Subcutaneous abdominal adipose tissue (tissue), 5 donors: ENCODE measurements around the gene CDX2.
A peak's percentile ranks its signal among the peaks of the same experiment; 100 is the strongest.

Experiments
- H3K27ac ChIP-seq: one replicate; pipeline ENCODE4 v1.7.0; 2013; ENCODE audit warnings: low read depth, mild to moderate bottlenecking, inconsistent platforms, low read length, moderate library complexity
- H3K27me3 ChIP-seq, 5 donors: one replicate each; pipeline ENCODE4 v1.7.0; 2013; ENCODE audit warnings: low read length in 5 of 5, inconsistent platforms in 1 of 5; ENCODE audit not compliant: control insufficient read depth in 5 of 5, insufficient read depth in 4 of 5
- H3K36me3 ChIP-seq, 5 donors: one replicate each; pipeline ENCODE4 v1.7.0; 2013; ENCODE audit warnings: low read length in 5 of 5; ENCODE audit not compliant: control insufficient read depth in 5 of 5, insufficient read depth in 5 of 5
- H3K4me1 ChIP-seq, 5 donors: one replicate each; pipeline ENCODE4 v1.7.0; 2013; ENCODE audit warnings: low read length in 5 of 5, mild to moderate bottlenecking in 3 of 5, moderate library complexity in 1 of 5; ENCODE audit not compliant: control insufficient read depth in 5 of 5, insufficient read depth in 5 of 5
- H3K4me3 ChIP-seq, 5 donors: one replicate each; pipeline ENCODE4 v1.7.0; 2013; ENCODE audit warnings: low read length in 5 of 5, low read depth in 1 of 5
- H3K9ac ChIP-seq, 5 donors: one replicate each; pipeline ENCODE4 v1.7.0; 2013; ENCODE audit warnings: low read length in 5 of 5, mild to moderate bottlenecking in 4 of 5, moderate library complexity in 3 of 5
- H3K9me3 ChIP-seq, 5 donors: one replicate each; pipeline ENCODE4 v1.7.0; 2013; ENCODE audit warnings: low read length in 5 of 5; ENCODE audit not compliant: control insufficient read depth in 5 of 5
- donor health status: healthy.
- donor health status: healthy.
- donor health status: healthy.
- donor health status: healthy.
- donor health status: healthy.

CDX2 gene

DNA sequence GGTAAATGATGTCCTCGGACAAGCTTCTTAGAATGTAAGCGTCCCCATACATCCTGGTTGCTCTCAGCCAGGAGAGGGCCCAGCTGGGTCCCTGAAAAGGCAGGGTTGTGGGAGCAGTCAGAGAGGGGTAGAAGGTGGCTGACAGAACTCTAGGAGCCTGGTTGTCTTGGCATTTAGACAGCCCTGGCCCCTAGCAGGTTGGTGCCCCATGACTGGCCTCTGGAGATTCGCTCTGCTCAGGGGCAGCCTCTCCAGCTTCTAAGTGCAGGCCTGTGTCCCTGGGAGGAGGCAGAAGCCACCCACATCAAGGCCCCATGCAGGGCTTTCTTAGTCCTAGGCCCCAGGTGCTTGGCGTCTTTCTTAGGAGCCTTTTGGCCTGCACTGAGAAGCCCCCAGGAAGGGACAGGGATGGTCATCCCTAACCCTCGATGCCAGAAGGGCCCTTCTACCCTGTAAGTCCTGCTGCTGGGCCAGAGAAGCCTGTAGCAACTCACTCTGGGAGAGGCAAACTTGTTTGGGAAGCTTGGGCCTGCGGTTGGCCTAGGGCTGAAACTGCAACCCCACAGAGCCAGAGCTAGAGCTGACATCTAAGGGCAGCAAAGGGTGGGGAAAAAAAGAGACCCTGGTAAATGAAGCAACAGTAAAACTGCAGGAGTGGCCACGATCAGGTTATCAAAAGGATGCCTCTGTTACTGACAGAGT lies 2.8 kb upstream of the CDX2 start:
- Histone ChIP-seq H3K4me3 (no peak overlapping the region), H3K9me3 (no peaks in the 10 kb centered on the region), H3K36me3 (no peaks in the 10 kb centered on the region), H3K4me1 (peaks cover 0 to 24% (median 18%) of the 10 kb centered on the region in 5 donors), H3K9ac (no peak overlapping the region), H3K27me3 (peaks cover 83 to 97% (median 87%) of the 10 kb centered on the region in 5 donors), H3K27ac (no peak overlapping the region)

DNA sequence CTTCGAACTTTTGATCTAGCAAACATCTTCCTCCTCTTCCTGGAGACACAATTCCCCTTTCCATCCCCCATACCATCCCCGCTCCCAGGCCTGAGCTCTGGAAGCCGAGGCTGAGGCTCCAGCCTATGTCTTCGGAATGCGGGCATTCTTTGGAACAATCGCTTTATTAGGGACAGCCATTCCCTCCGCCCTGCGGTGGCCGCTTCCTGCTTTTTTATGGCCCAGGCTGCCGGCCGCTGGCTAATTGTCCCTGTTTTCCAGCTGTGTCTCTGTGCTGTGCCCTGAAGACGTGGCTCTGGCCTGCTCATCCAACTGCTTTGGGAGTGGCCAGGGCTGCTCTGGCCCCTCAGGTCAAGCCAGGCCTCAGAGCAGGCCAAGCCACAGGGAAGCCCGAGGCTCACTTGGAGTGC lies 2.1 kb upstream of the CDX2 start:
- Histone ChIP-seq H3K4me3 (no peak overlapping the region), H3K9ac (no peak overlapping the region), H3K27me3 (peaks cover 81 to 97% (median 87%) of the 10 kb centered on the region in 5 donors), H3K4me1 (peaks cover 0 to 28% (median 20%) of the 10 kb centered on the region in 5 donors), H3K27ac (no peak overlapping the region), H3K9me3 (no peaks in the 10 kb centered on the region), H3K36me3 (no peaks in the 10 kb centered on the region)

DNA sequence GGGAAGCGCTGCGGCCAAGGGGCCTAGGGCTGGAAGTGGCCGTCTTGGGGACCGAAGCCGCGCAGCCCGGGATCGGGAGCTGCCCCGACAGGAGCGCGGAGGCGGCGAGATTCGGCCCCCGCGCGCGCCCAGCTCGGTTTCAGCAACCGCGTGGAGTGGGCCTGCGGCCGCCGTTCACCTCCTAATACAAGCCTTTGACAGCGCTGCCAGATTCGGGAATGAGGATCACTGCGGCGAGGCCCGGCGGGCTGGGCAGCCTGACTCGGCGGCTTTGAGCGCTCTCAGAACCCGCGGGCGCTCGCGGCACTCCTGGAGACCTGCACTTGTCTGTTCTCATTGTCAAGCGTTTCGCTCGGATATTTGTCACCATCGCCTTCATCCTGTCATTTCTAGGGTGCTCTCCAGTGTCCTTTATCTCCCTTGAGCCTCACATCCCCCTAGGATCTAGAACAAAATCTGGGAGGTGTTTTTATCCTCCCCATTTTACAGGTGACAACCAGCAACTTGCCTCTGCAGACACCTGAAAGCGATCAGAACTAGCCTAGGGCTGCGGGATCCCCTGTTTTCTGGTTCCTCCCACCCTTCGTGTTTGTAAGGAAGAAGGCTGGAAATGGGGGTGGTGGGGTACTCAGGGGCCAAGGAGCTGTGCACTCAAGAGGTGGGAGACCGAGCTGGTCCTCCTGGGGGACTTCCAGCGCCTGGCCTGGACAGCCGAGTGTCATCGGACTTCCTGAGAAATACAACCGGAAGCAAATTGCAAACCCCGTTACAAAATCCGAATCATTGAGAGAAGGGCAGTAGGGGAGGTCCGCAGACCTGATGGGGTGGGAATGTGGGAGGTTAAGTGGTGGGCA lies 1.5 kb upstream of the CDX2 start:
- Histone ChIP-seq H3K36me3 (no peaks in the 10 kb centered on the region), H3K4me1 (peaks cover 0 to 29% (median 22%) of the 10 kb centered on the region in 5 donors), H3K9me3 (no peaks in the 10 kb centered on the region), H3K27me3 (peaks cover 80 to 97% (median 87%) of the 10 kb centered on the region in 5 donors), H3K27ac (no peak overlapping the region), H3K4me3 (no peak overlapping the region), H3K9ac (no peak overlapping the region)

DNA sequence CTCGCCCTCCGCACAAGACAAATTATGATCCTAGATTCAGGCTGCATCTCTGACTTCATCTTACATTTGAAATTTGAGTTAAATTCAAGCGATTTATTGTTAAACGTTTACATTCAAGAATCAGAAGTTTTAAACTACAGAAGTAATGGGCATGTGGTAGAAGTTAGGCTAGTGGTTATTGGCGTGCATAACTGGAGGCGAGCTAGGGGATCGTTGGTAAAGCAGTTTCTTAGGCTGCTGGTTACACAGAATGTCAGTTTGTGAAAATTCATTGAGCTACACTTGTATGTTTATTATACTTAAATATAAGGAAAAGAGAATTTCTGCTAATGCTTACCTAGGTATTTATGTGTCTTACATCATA lies 733 bp upstream of the CDX2 start:
- H3K4me1 ChIP-seq = peaks cover 0 to 28% (median 22%) of the 10 kb centered on the region in 5 donors
- no peak overlapping the region for H3K4me3 ChIP-seq
- H3K36me3 ChIP-seq = no peaks in the 10 kb centered on the region
- H3K9me3 ChIP-seq = no peaks in the 10 kb centered on the region
- H3K27ac ChIP-seq = no peak overlapping the region
- no peak overlapping the region for H3K9ac ChIP-seq
- H3K27me3 ChIP-seq = peaks cover 80 to 97% (median 89%) of the 10 kb centered on the region in 5 donors

DNA sequence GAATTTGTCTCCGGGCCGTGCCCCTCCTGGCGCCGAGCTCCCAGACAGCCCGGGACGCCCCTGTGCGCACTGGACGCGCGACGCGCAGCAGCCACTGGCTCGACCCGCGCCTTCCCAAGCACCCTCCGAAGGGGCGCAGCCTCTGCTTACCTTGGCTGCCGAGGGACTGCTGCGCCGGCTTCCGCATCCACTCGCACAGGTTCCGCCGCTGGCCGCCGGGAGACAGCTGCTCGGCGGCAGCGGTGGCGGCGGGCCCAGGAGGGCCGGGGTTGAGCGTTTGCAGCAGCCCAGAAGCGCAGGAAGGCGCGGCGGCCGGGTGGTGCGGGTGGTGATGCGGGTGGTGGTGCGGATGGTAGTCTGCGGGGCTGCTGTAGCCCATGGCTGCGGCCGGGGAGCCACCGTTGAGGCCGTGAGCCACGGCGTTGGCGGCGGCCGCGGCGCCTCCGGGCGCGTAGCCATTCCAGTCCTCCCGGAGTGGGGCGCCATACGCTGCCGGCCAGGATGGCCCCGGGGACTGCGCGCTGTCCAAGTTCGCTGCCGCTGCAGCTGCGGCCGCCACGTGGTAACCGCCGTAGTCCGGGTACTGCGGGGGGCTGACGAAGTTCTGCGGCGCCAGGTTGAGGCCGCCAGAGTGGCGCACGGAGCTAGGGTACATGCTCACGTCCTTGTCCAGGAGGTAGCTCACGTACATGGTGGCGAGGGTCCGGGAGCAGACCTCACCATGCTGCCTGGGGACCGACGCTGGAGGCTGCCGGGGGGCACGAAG lies 616 bp downstream of the CDX2 start:
- Histone ChIP-seq H3K9ac (no peak overlapping the region), H3K27me3 (peaks cover 69 to 92% (median 82%) of the 10 kb centered on the region in 5 donors), H3K9me3 (no peaks in the 10 kb centered on the region), H3K36me3 (no peaks in the 10 kb centered on the region), H3K4me1 (peaks cover 0 to 28% (median 22%) of the 10 kb centered on the region in 5 donors), H3K4me3 (peak overlapping the region in 2 of 5 donors; percentile 28 to 29), H3K27ac (no peak overlapping the region)

DNA sequence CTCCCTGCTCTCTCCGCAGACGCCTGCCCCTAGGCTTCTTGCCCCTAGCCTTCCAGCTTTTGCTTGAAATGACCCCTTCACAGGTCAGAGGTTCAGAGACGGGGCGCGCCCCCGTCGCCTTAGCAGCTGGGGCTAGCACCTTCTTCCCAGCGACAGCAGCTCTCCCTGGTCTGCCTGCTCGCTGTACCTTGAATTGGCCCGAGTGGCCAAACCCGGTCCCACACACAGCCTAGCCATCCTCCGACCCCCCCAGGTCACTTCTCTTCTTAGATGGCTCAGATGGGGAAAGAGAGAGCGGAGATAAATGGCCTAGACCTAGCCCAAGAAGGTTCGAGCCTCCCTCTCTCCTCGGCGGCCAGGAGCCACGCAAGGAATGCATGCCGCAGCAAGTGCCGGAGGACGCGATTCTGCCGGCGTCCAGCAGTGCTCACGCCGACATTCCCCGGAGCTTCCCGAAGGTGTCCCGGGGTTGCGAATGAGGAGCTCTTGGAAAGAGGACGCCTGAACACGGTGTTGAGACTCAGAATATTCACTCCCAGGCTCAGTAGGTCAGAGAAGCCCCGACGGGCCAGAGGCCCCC lies 1.3 kb downstream of the CDX2 start:
- Histone ChIP-seq H3K27me3 (peaks cover 66 to 92% (median 80%) of the 10 kb centered on the region in 5 donors), H3K9ac (no peak overlapping the region), H3K36me3 (no peaks in the 10 kb centered on the region)

DNA sequence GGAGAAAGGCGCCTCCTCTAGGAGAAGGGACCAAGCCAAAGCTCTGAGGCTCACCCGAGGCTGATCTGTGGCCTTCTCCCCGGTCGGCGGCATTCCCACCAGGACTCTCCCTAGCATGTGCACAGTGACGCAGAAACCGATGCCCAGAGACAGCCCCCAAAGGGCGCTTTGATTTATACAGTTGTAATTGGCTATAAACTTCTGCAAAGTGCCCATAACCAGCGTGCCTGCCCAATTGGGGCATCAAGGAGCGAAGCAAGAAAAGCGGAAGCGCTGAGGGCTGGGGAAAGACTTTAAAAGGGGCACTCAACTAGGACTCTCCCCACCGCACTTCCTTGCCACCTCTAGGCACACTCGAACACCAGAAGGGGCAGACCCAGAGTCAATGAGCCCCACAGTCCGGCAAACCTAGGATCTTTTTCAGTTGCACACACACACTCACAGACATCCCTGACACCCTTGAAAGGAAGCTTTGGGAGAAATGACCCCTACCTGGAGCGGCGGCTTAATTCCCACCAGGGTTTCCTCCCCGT lies 1.8 kb downstream of the CDX2 start:
- Histone ChIP-seq H3K27ac (no peak overlapping the region), H3K36me3 (no peaks in the 10 kb centered on the region), H3K4me3 (no peak overlapping the region), H3K9me3 (no peaks in the 10 kb centered on the region), H3K4me1 (peaks cover 0 to 28% (median 22%) of the 10 kb centered on the region in 5 donors), H3K9ac (no peak overlapping the region), H3K27me3 (peaks cover 64 to 90% (median 82%) of the 10 kb centered on the region in 5 donors)

More for the DNA sequence above, 1.3 kb downstream of the CDX2 start:
- Histone ChIP-seq H3K27ac (no peak overlapping the region), H3K9me3 (no peaks in the 10 kb centered on the region), H3K4me3 (peak overlapping the region in 1 of 5 donors; percentile 29), H3K4me1 (peaks cover 0 to 28% (median 22%) of the 10 kb centered on the region in 5 donors)

DNA sequence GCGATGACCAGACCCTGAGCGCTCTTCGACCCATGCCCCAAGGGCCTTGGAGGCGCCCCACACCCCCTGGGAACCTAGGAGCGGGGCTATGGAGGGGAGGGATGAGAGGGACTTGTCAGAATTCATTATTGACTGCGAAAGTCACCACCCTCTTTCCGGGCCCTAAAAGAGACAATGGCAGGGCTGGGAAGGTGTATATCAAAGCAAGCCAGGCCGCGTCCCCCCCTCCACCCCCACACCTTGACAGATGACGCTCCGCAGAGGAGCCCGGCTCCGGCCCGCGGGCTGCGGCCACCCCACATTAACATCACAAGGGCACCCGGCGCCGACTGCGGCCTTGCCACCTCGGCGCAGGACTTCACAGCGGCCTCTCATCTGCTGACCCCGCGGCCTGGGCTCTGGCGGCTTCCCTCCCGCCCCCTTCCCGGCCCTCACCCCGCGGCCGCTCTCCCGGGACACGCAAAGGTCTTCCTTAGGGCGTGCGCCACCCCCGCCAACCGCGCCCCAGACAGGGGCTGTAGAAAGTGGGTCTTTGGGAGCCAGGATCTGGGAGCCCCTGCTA lies 2.4 kb downstream of the CDX2 start:
- no peak overlapping the region for H3K9ac ChIP-seq
- no peak overlapping the region for H3K4me3 ChIP-seq
- H3K4me1 ChIP-seq = peaks cover 0 to 28% (median 22%) of the 10 kb centered on the region in 5 donors
- no peaks in the 10 kb centered on the region for H3K9me3 ChIP-seq
- no peak overlapping the region for H3K27ac ChIP-seq
- peaks cover 58 to 87% (median 77%) of the 10 kb centered on the region in 5 donors for H3K27me3 ChIP-seq
- H3K36me3 ChIP-seq = no peaks in the 10 kb centered on the region
